Mucosa of descending colon (tissue), 3 donors: Measurements from ENCODE around the gene RAD23B. TPM values are rescaled to one million over a fixed set of nuclear protein-coding genes. Genes with fewer than 3 reads are reported as not detected.

Source experiments
- ATAC-seq: fragments of 200-7000 bp; cut with Tn5 transposase; one replicate; pipeline ENCODE4 v1.9.1; 2020; ENCODE audit warnings: mild to moderate bottlenecking, moderate library complexity
- DNase-seq, 3 donors: peaks; one replicate each; pipeline ENCODE4 v3.0.0-alpha.2; 2020
- H3K36me3 ChIP-seq: fragments of 200-600 bp; one replicate; pipeline ENCODE4 v1.8.0; 2021; ENCODE audit warnings: low read depth, mild to moderate bottlenecking
- H3K4me1 ChIP-seq: fragments of 200-600 bp; one replicate; pipeline ENCODE4 v1.8.0; 2021; ENCODE audit warnings: low read depth, mild to moderate bottlenecking
- H3K4me3 ChIP-seq: fragments of 200-600 bp; one replicate; pipeline ENCODE4 v1.8.0; 2021; ENCODE audit warnings: mild to moderate bottlenecking
- H3K9me3 ChIP-seq: fragments of 200-600 bp; one replicate; pipeline ENCODE4 v1.8.0; 2021; ENCODE audit warnings: mild to moderate bottlenecking
- CTCF ChIP-seq: fragments of 200-600 bp; IDR thresholded peaks from one replicate; pipeline ENCODE4 v1.8.0; 2022; ENCODE audit warnings: antibody characterized with exemption, mild to moderate bottlenecking
- intact Hi-C, 2 donors: fragments of 100-400 bp; cut with DNase I in 1 of 2; cut with micrococcal nuclease in 1 of 2; formaldehyde crosslinking; loops; one replicate each; pipeline versions ENCODE4 v1.11.0 to v1.11.1; 2022; cut with DNase I, micrococcal nuclease
- total RNA-seq, 3 donors: library from RNA; stranded (reverse); fragmentation: NEBNext Ultra II Directional in 2 of 3; extraction: Animal tissue kit (Norgen Biotek cat#: 25700) in 2 of 3; gene quantifications; one replicate each; pipeline versions ENCODE4 v1.2.1 to v1.2.4, GENCODE V29; 2021 to 2023
- donor health status: DM: no; HTN: no; CAD: no; lungs with moderate emphysema.
- donor health status: DM: no; HTN: no; CAD: no.
- donor health status: DM: no; HTN: yes; CAD: no.

Gene RAD23B
- total RNA-seq, 3 donors from 2014 or later: 83.0 to 95.6 (median 93.7) TPM

- Histone ChIP-seq H3K9me3 (no peaks in the 10 kb centered on the region), H3K36me3 (no peaks in the 10 kb centered on the region), H3K4me3 (no peak overlapping the region), H3K4me1 (no peaks in the 10 kb centered on the region)
- DNase-seq (no peak), ATAC-seq (no peak)
- no peak for TF ChIP-seq CTCF
- intact Hi-C loops: no loop called here
Observed at GRCh38 chr9:107375001-107375400, 91.9 kb downstream of the RAD23B start.

GRCh38 chr9:107375651-107376369 is 92.7 kb downstream of the RAD23B start:
- intact Hi-C loops: no loop called here
- DNase-seq: no peak
- H3K9me3 ChIP-seq: no peaks in the 10 kb centered on the region
- no peak for ATAC-seq
- H3K4me3 ChIP-seq: no peak overlapping the region
- no peaks in the 10 kb centered on the region for H3K36me3 ChIP-seq
- no peak for TF ChIP-seq CTCF
- H3K4me1 ChIP-seq: no peaks in the 10 kb centered on the region

- ATAC-seq (no peak), DNase-seq (no peak)
- Histone ChIP-seq H3K4me3 (no peak overlapping the region), H3K4me1 (no peaks in the 10 kb centered on the region), H3K36me3 (no peaks in the 10 kb centered on the region), H3K9me3 (no peaks in the 10 kb centered on the region)
- no peak for TF ChIP-seq CTCF
- intact Hi-C loops: no loop called here
Observed at GRCh38 chr9:107378006-107378405, 94.9 kb downstream of the RAD23B start.

Other genes with a start within 250 kb of the RAD23B start
- 100 to 1,000 TPM; 203 to 454 (median 438) TPM for gene KLF4, start 206.5 kb downstream of the RAD23B start, total RNA-seq